Transverse colon (tissue), 4 donors: ENCODE results near the gene GBE1. TPM values are rescaled to one million over a fixed set of nuclear protein-coding genes. Genes with fewer than 3 reads are reported as not detected.
A peak's percentile ranks its signal among the peaks of the same experiment; 100 is the strongest.

Experiments used
- DNase-seq: peaks from one replicate; pipeline ENCODE4 v3.0.0-alpha.2; 2019
- H3K27ac ChIP-seq, 4 donors: fragments of 200-600 bp; sonication (generic); 2 replicates each; pipeline ENCODE4 v1.5.1; 2016 to 2018; ENCODE audit warnings: inconsistent platforms in 4 of 4
- H3K27me3 ChIP-seq: fragments of 200-600 bp; sonication (generic); 2 replicates; pipeline ENCODE4 v1.5.1; 2017; ENCODE audit warnings: inconsistent platforms
- H3K36me3 ChIP-seq, 4 donors: fragments of 200-600 bp; sonication (generic); 2 replicates each; pipeline ENCODE4 v1.5.1; 2017 to 2019; ENCODE audit warnings: inconsistent platforms in 4 of 4
- H3K4me1 ChIP-seq, 4 donors: fragments of 200-600 bp; sonication (generic); 2 replicates each; pipeline ENCODE4 v1.5.1; 2017 to 2020; ENCODE audit warnings: inconsistent platforms in 4 of 4
- H3K4me3 ChIP-seq, 4 donors: fragments of 200-600 bp; sonication (generic); 1 replicate in 1 of 4; 2 replicates in 3 of 4; pipeline versions ENCODE4 v1.5.1 to v1.6.1; 2017 to 2019; ENCODE audit warnings: inconsistent platforms in 4 of 4
- H3K9me3 ChIP-seq, 2 donors: fragments of 200-600 bp; sonication (generic); 2 replicates each; pipeline ENCODE4 v1.5.1; 2017 to 2019; ENCODE audit warnings: inconsistent platforms in 2 of 2
- EP300 ChIP-seq: sonication (generic); formaldehyde crosslinking; IDR thresholded peaks from one replicate; pipeline ENCODE4 v1.6.1; 2017; ENCODE audit warnings: antibody characterized with exemption, low read depth
- POLR2A ChIP-seq: fragments of 450-650 bp; IDR thresholded peaks from one replicate; pipeline ENCODE4 v1.6.1; 2016; ENCODE audit warnings: antibody characterized with exemption, mild to moderate bottlenecking, moderate library complexity
- POLR2AphosphoS5 ChIP-seq, 3 donors: sonication (generic); formaldehyde crosslinking; IDR thresholded peaks; one replicate each; pipeline ENCODE4 v1.6.1; 2016; ENCODE audit warnings: antibody characterized with exemption in 3 of 3
- WGBS, 2 donors: methylation state at CpG; one replicate each; pipeline ENCODE4 v1.1.5; 2018; ENCODE audit warnings: low coverage in 1 of 2; 5-methylcytosine and 5-hydroxymethylcytosine counted together
- in situ Hi-C, 4 donors: fragments of 200-750 bp; cut with MboI; loops; one replicate each; pipeline versions ENCODE4 v1.15.0 to v1.15.1; 2017; ENCODE audit warnings: low sequenced_read_pairs in 3 of 4, low pct_ligation_motif_present in 1 of 4, low pct_unique_long_range_greater_than_20kb in 1 of 4
- intact Hi-C: fragments of 100-400 bp; cut with DNase I; formaldehyde crosslinking; loops from one replicate; pipeline ENCODE4 v1.15.1; 2023; ENCODE audit warnings: low total_unique reads
- total RNA-seq, 4 donors: library from RNA; depleted of rRNA; stranded (reverse); fragments of >200 nt; gene quantifications; one replicate each; pipeline ENCODE4 v1.1.0, GENCODE V29; 2016
- TF ChIP-seq, protein P1 (sequence below), 5 experiments: fragments of 200-600 bp in 3 of 5; fragments of 450-650 bp in 2 of 5; sonication (generic) in 3 of 5; IDR thresholded peaks; 1 replicate in 2 of 5; 2 replicates in 3 of 5; pipeline ENCODE4 v1.5.1; 2016 to 2017; ENCODE audit warnings: antibody characterized with exemption in 5 of 5, inconsistent platforms in 3 of 5, mild to moderate bottlenecking in 2 of 5, moderate library complexity in 1 of 5

Gene GBE1
- total RNA-seq, 4 donors from 2014 or later, result 3.0 to 24.3 (median 16.7) TPM

DNA sequence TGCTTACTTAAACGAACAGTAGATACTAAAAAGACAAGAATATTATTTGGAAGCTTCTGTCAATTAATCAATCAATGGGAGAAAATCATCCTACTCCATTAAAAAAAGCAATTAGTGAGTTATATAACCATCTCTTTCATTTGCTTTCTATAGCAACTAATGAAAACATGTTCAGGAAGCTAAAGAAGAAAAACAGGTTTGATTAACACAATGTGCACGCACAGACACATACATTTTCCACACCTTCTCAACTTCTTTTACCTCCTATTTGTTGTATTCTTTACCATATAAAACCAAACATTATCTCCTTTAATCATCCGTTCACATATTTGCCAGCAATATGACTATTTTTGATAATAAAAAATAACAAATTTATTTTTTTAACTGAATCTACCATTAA, 111.3 kb downstream of the GBE1 start:
- intact Hi-C loops (no loop called here), in situ Hi-C loops (loop anchor here in 1 of 4 donors (25.0 kb wide), 1 partner anchor 487 kb away; no protein-coding TSS in a partner anchor)
- Histone ChIP-seq H3K27ac (no peak overlapping the region), H3K9me3 (no peaks in the 10 kb centered on the region), H3K27me3 (no peaks in the 10 kb centered on the region), H3K36me3 (no peaks in the 10 kb centered on the region), H3K4me3 (no peak overlapping the region), H3K4me1 (no peaks in the 10 kb centered on the region)
- TF ChIP-seq POLR2AphosphoS5 (IDR thresholded peaks at IDR 0.05) (no peak), POLR2A (no peak), EP300 (no peak)
- TF ChIP-seq, protein P1, sequence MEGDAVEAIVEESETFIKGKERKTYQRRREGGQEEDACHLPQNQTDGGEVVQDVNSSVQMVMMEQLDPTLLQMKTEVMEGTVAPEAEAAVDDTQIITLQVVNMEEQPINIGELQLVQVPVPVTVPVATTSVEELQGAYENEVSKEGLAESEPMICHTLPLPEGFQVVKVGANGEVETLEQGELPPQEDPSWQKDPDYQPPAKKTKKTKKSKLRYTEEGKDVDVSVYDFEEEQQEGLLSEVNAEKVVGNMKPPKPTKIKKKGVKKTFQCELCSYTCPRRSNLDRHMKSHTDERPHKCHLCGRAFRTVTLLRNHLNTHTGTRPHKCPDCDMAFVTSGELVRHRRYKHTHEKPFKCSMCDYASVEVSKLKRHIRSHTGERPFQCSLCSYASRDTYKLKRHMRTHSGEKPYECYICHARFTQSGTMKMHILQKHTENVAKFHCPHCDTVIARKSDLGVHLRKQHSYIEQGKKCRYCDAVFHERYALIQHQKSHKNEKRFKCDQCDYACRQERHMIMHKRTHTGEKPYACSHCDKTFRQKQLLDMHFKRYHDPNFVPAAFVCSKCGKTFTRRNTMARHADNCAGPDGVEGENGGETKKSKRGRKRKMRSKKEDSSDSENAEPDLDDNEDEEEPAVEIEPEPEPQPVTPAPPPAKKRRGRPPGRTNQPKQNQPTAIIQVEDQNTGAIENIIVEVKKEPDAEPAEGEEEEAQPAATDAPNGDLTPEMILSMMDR (IDR thresholded peaks at IDR 0.05), result no peak
- no peak for DNase-seq
- 78 to 81% methylated on average over 3 of the region's 3 CpGs for WGBS, 2 donors

DNA sequence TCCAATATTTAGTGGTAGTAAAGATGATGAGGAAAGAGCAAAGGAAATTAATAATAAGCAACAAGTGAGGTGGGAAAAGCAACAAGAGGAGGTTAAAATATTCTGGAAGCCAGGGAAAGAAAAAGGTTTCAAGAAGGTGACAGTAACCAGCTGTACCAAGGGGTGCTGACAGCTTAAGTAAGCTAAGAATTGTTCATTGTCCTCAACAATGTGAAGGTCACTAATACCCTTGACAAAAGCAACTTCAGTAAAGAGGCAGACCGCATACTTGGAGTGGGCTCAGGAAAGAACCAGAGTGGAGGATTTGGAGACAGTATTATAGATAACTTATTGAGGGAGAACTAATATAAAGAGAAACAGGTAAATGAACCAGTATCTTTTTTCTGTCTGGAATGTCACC, 116.2 kb downstream of the GBE1 start:
- Histone ChIP-seq H3K9me3 (no peaks in the 10 kb centered on the region), H3K4me3 (no peak overlapping the region), H3K4me1 (no peaks in the 10 kb centered on the region), H3K36me3 (no peaks in the 10 kb centered on the region), H3K27me3 (no peaks in the 10 kb centered on the region), H3K27ac (no peak overlapping the region)
- intact Hi-C loops, result no loop called here
- no peak for DNase-seq
- in situ Hi-C loops, result no loop called here
- TF ChIP-seq POLR2A, result no peak
- TF ChIP-seq POLR2AphosphoS5 (IDR thresholded peaks at IDR 0.05), result no peak
- TF ChIP-seq, protein P1 (IDR thresholded peaks at IDR 0.05), result no peak
- no peak for TF ChIP-seq EP300
- 97 to 100% methylated on average over 1 of the region's 1 CpG for WGBS, 2 donors

DNA sequence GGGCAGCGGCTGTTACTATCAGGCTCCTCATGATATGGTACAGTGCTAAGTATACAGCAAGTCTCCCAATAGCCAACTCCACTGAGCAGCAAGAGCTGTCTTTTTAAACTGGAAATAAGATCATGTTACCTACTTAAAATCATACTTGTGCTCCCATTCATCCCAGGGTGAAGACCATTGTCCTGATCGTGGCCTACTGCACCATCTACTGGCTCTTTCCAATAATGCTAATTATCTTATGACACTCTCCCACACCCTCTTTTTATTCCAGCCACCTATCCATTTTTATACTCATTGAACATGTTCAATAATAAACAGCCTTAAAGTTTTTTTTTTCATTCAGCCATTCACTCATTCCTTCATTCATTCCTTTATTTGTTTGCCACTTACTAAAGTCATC, 117.7 kb downstream of the GBE1 start:
- Histone ChIP-seq H3K36me3 (no peaks in the 10 kb centered on the region), H3K27me3 (no peaks in the 10 kb centered on the region), H3K27ac (no peak overlapping the region), H3K4me3 (no peak overlapping the region), H3K9me3 (no peaks in the 10 kb centered on the region), H3K4me1 (no peaks in the 10 kb centered on the region)
- in situ Hi-C loops, result no loop called here
- intact Hi-C loops, result no loop called here
- DNase-seq, result peak; percentile 11
- TF ChIP-seq POLR2A, result no peak
- TF ChIP-seq, protein P1 (IDR thresholded peaks at IDR 0.05), result peak; percentile 21 to 40 (median 31)
- WGBS, 2 donors, result 67 to 78% methylated on average over 2 of the region's 2 CpGs

DNA sequence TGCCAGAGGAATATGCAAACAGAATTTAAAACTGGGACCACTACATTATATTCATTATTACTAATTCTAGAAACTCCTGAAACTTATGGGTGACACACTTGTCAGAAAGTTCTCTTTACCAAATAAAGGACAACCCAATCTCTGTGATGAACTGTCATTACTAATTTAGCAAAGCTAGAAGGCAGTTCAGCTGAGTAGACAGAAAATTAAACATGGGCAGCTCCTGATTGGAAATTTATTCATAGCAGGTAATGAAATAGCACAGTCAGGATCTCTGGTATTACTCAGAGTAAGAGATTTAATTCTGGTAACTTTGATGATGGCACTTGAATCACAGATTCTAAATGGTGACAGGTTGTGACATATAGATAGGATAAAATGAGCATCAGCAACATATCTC, 123.0 kb downstream of the GBE1 start:
- Histone ChIP-seq H3K4me3 (no peak overlapping the region), H3K27ac (no peak overlapping the region), H3K4me1 (no peaks in the 10 kb centered on the region), H3K9me3 (no peaks in the 10 kb centered on the region), H3K27me3 (no peaks in the 10 kb centered on the region), H3K36me3 (no peaks in the 10 kb centered on the region)
- no peak for DNase-seq
- TF ChIP-seq POLR2A (no peak), POLR2AphosphoS5 (IDR thresholded peaks at IDR 0.05) (no peak), EP300 (no peak)
- TF ChIP-seq, protein P1 (IDR thresholded peaks at IDR 0.05), result no peak
- intact Hi-C loops, result no loop called here
- in situ Hi-C loops, result no loop called here
